Fibroblast of upper back skin (primary cell): ENCODE results near the gene ZNF385B.
A peak's percentile ranks its signal among the peaks of the same experiment; 100 is the strongest.

Experiments used
- DNase-seq: peaks from one replicate; pipeline ENCODE4 v3.0.0-alpha.2; 2013

The ZNF385B gene

GRCh38 chr2:179543361-179543901 lies 318.0 kb downstream of the ZNF385B start:
- DNase-seq, result peak; percentile 89

GRCh38 chr2:179541586-179541985 lies 319.8 kb downstream of the ZNF385B start:
- DNase-seq, result no peak

- no peak for DNase-seq
Observed at GRCh38 chr2:179539124-179539511, 322.3 kb downstream of the ZNF385B start.

- DNase-seq, result peak; percentile 68
Observed at GRCh38 chr2:179538406-179539123, 322.8 kb downstream of the ZNF385B start.

GRCh38 chr2:179536185-179536584 lies 325.2 kb downstream of the ZNF385B start:
- peak; percentile 49 for DNase-seq

GRCh38 chr2:179533875-179534274 lies 327.5 kb downstream of the ZNF385B start:
- DNase-seq, result no peak

GRCh38 chr2:179532863-179533278 lies 328.5 kb downstream of the ZNF385B start:
- DNase-seq, result no peak

GRCh38 chr2:179528576-179529069 lies 332.8 kb downstream of the ZNF385B start:
- no peak for DNase-seq

GRCh38 chr2:179525340-179525739 lies 336.1 kb downstream of the ZNF385B start:
- DNase-seq, result no peak

GRCh38 chr2:179524809-179525339 lies 336.5 kb downstream of the ZNF385B start:
- peak; percentile 37 for DNase-seq

- no peak for DNase-seq
Observed at GRCh38 chr2:179521944-179522343, 339.5 kb downstream of the ZNF385B start.

GRCh38 chr2:179518830-179519229 lies 342.6 kb downstream of the ZNF385B start:
- DNase-seq, result no peak

- no peak for DNase-seq
Observed at GRCh38 chr2:179513181-179513580, 348.2 kb downstream of the ZNF385B start.

- DNase-seq, result no peak
Observed at GRCh38 chr2:179512281-179513035, 349.0 kb downstream of the ZNF385B start.

GRCh38 chr2:179511105-179511789 lies 350.2 kb downstream of the ZNF385B start:
- no peak for DNase-seq

- no peak for DNase-seq
Observed at GRCh38 chr2:179495315-179495714, 366.1 kb downstream of the ZNF385B start.

GRCh38 chr2:179488563-179488962 lies 372.8 kb downstream of the ZNF385B start:
- no peak for DNase-seq

GRCh38 chr2:179487010-179487731 lies 374.2 kb downstream of the ZNF385B start:
- no peak for DNase-seq

- no peak for DNase-seq
Observed at GRCh38 chr2:179483131-179483530, 378.3 kb downstream of the ZNF385B start.

GRCh38 chr2:179479947-179480346 lies 381.5 kb downstream of the ZNF385B start:
- DNase-seq, result peak; percentile 13

- no peak for DNase-seq
Observed at GRCh38 chr2:179478771-179479170, 382.6 kb downstream of the ZNF385B start.

GRCh38 chr2:179470992-179471391 lies 390.4 kb downstream of the ZNF385B start:
- DNase-seq, result peak; percentile 27
